HL-60/S4 (cell line): ENCODE results near the gene STAT6.

Experiments used
- in situ Hi-C: fragments of 300-500 bp; cut with MboI; formaldehyde crosslinking; loops from 2 replicates; pipeline ENCODE4 v1.14.3; 2022; ENCODE audit warnings: low sequenced_read_pairs

Gene STAT6, protein sequence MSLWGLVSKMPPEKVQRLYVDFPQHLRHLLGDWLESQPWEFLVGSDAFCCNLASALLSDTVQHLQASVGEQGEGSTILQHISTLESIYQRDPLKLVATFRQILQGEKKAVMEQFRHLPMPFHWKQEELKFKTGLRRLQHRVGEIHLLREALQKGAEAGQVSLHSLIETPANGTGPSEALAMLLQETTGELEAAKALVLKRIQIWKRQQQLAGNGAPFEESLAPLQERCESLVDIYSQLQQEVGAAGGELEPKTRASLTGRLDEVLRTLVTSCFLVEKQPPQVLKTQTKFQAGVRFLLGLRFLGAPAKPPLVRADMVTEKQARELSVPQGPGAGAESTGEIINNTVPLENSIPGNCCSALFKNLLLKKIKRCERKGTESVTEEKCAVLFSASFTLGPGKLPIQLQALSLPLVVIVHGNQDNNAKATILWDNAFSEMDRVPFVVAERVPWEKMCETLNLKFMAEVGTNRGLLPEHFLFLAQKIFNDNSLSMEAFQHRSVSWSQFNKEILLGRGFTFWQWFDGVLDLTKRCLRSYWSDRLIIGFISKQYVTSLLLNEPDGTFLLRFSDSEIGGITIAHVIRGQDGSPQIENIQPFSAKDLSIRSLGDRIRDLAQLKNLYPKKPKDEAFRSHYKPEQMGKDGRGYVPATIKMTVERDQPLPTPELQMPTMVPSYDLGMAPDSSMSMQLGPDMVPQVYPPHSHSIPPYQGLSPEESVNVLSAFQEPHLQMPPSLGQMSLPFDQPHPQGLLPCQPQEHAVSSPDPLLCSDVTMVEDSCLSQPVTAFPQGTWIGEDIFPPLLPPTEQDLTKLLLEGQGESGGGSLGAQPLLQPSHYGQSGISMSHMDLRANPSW

DNA sequence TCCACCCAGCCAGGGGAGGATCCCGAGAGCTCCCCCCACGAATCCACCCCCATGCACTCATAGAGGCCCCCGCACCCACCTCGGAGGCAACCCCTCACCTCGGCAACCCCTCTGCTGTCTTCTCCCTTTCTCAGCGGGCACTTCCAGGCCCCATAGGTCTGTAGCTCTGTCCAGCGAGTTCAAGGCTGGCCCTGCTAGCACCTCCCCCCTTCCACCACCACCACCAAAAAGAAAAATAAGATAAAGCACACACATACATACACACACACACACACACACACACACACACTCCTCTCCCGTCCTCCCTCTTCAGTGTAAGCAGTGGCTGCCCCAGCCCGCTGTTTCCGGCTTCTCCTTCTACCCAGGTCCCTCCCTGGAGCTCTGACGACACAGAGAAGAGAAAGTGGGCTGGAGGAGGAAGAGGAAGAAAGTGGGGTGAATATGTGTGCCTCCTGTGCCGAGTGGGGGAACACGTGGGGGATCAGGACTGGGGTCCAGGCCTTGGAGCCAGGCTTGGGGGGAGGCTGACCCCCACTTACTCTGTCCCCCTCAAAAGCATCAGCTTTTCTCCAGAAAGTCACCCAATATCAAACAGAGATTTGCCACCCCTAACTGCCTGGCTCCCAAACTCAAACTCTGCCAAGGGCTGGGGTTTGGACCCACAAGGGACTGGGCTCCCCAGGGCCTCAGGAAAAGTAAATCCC lies at the start of gene STAT6:
STAT6 (minus strand) TSS at position 332 of the 704 bp plus-strand sequence. CDS start 3,084 bp downstream, outside the sequence.
- in situ Hi-C loops = loop anchor here (10.0 to 25.0 kb wide), 2 partner anchors 96 to 349 kb away; partner anchors contain the start of genes HSD17B6, PRIM1 and TAC3

GRCh38 chr12:57160741-57161140 lies 49.6 kb upstream of the STAT6 start:
- in situ Hi-C loops = no loop called here

DNA sequence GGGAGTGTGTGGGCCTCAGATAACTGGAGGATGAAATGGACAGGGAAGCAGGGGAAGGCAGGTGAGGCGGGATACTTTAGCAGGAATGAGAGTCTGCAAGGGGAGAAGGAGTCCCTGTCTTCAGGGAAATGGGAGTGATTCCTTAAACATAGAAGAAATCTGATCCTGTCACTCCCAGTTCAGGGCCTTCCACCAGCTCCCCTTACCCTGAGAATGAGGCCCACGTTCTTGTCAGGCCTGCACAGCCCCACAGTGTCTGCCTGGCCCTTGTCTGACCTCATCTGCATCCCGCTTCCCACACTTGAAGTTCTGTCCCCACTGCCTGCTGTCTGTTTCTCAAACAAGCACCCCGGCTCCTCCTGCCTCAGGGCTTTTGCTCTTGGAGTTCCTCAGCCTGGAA lies 48.9 kb upstream of the STAT6 start:
- in situ Hi-C loops = no loop called here

GRCh38 chr12:57159311-57159710 lies 48.1 kb upstream of the STAT6 start:
- in situ Hi-C loops = no loop called here

GRCh38 chr12:57158665-57159064 lies 47.5 kb upstream of the STAT6 start:
- in situ Hi-C loops = no loop called here

DNA sequence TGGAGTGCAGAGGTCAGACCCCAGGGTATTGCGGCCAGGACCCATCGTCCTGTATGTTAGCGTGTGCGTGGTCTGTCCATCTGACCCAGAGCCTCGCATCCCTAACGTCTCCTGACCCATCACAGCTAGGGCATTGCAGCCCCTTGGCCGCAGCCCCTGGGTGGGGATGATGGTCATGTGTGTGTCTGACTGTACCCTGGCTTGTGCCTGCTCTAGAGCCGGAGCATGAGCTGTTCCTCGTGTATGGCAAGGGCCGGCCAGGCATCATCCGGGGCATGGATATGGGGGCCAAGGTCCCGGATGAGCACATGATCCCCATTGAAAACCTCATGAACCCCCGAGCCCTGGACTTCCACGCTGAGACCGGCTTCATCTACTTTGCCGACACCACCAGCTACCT lies 47.0 kb upstream of the STAT6 start:
- in situ Hi-C loops = no loop called here

GRCh38 chr12:57157588-57158173 lies 46.5 kb upstream of the STAT6 start:
- in situ Hi-C loops = no loop called here

GRCh38 chr12:57156701-57157403 lies 45.7 kb upstream of the STAT6 start:
- in situ Hi-C loops = no loop called here

DNA sequence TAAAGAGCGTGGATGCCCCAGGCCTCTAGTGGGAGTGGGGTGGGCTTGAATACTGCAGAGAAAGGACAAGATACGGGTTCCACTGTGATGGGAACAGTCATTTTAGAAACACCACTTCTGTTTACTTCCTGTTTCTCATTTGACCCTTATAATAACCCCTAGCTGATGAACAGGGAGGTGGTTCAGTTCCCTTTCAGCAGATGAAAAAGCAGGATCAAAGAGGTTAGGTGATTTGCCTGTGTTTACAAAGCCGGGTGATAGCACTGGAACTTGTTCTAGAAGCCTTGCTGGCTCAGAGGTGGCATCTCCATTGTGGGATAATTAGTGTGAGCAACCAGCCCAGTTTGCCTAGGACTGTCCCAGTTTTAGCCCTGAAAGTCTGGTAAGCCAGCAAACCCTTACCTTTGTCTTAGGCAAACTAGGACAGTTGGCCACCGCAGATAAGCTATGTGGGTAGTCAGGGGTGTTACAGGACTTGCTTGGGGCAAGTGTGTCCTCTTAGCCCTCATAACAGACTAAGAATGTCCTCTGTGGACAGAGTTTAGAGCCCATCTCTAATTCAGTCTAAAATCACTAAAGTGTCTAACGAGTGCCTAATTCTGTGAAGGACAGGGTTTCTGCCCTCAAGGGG lies 43.8 kb upstream of the STAT6 start:
- in situ Hi-C loops = no loop called here

DNA sequence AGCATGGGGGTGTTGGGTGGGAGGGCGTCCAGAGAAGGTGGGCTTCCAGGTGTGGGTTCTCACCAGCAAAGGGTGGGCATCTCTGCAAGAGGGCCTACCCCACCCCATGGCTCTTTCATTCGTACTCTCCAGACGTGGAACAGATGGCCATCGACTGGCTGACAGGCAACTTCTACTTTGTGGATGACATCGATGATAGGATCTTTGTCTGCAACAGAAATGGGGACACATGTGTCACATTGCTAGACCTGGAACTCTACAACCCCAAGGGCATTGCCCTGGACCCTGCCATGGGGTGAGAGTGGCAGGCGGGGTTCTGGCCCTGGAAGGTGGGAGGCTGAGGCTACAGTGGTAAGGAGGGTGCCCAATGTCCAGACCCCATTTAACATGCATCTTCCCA lies 42.9 kb upstream of the STAT6 start:
- in situ Hi-C loops = no loop called here

GRCh38 chr12:57153415-57153997 lies 42.3 kb upstream of the STAT6 start:
- in situ Hi-C loops = no loop called here

DNA sequence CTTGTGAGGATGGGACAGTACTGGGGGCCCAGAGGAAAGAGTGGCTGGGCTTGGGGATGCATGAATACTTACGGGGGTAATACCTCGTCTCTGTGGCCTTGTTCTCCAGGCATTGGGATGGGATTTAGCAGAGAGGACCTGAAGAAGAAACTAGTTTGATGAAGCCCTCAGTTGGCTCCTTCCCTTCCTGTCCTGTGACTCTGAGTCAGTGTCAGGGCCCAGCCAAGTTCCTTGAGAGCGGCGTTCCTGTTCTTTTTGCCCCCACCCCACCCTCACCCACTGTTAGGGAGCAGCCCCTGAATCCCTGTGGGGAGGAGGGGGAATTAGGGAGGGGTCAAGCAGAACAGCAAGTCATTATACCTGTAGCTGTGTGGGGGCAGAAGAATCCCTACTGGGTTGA lies 41.5 kb upstream of the STAT6 start:
- in situ Hi-C loops = no loop called here

DNA sequence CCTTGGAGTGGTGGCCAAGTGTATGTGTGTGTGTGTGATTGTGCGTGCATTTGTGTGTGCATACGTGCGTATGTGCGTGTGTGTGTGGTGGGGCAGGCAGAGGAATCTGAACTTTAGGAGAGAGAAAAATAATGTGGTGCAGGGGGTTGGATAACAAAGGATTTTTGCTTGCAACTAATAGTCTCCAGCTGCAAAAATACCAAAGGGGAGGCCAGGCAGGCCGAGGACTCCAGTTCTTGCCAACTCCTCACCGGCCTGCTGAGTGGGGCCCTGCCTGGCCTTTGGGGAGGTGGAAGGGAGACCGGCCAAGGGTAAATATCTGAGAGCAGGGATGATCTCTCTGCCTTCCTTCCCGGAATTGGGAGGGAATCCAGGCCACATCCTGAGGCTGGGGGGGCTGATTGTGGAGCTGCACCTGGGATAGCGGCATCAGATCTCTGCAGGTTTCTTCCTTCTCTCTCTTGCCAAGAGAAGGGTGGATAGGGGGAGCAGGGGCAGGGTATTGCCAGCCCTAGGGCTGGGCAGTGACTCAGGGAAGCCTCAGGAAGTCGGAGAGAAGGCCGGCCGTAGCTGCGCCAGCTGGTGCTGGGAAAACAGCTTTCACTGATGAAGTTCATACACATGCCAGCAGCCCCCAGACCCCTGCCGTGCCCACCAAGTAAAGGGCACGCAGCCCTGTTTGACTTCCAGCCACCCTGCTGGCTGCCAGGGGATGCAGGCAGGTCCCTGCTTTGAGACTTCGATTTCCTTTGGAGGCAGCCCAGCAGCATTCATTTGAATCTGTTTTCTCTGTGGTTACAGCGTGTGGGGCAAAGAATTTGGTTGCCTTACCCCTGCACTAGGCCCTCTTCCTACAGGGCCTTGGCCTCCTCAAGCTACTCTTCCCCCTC lies 40.8 kb upstream of the STAT6 start:
- in situ Hi-C loops = no loop called here

GRCh38 chr12:57150400-57151000 lies 39.3 kb upstream of the STAT6 start:
- in situ Hi-C loops = no loop called here

DNA sequence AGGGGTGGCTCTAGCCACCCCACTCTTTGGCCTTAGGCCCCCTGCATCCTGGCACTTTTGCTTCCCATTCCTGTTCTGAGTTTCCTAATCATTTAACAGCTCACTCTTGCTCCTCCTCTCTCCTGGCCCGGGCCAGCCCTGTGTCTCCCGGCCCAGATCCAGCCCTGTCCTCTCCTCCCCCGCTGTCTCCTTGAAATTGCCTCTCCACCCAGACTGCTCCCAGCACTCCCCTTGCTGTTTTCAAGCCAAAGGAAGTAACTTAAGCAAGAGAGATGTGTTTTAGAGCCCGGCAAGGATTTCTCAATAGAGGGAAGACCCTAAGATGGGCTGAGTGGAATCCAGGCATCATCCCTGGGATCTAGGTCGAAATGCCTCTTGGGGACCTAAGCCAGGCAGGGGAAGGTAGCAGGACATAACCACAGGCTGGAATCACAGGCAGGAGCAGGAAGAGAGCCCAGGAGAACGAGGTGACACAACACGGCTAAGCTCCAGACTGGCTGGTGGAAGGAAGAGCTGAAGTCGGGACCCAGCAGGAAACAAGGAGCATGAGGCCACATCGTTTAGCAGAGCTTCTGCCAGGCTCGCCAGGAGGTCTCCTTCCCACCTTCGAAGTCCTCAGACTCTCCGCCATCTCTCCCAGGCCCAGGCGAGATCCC lies 38.2 kb upstream of the STAT6 start:
- in situ Hi-C loops = no loop called here

DNA sequence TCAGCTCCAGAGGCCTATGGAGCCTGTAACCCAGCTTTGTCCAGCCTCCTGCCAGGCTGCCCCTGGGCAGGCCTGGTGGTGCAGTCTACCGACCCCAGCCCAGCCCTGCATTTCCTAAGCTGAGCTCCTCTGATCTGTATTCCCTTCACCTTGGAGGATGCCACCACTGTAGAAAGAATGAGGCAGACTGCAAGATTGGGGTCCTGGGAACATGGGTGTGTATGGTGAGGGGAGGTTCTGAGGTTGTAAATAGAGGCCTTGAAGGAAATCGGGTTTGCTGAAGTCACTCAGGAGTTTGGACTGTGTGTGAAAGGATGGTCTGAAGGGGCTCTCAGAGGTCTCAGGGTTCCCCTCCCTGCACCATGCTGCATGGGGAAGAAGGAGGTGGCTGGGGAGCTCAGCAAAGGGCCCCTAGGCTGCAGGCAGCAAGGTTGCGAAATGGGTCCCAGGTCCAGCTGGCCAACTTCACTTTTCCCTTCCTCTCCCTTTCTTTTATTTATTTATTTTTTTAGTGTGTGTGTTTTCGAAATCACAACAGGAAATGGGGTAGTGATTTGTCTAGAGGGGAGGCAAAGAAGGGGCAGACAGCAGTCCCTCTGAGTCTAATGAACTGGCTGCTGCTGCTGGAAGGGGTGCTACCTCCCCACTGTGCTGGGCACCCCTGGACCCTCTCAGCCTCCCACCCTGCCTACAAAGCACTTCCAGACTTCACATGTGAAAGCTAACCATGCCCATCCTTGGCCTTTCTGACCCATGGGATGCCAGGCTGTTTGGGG lies 37.5 kb upstream of the STAT6 start:
- in situ Hi-C loops = no loop called here
